Pancreas (tissue), 10 donors: ENCODE data around the gene C11orf24. TPM values are rescaled to one million over a fixed set of nuclear protein-coding genes. Genes with fewer than 3 reads are reported as not detected.
A peak's percentile ranks its signal among the peaks of the same experiment; 100 is the strongest.

Experiments
- ATAC-seq, 4 donors: fragments of 200-7000 bp; cut with Tn5 transposase; one replicate each; pipeline versions ENCODE4 v1.8.0 to v1.9.1; 2020; ENCODE audit warnings: mild to moderate bottlenecking in 4 of 4, moderate library complexity in 4 of 4
- DNase-seq, 6 donors: peaks; one replicate each; pipeline ENCODE4 v3.0.0-alpha.2; 2020
- FAIRE-seq: peaks from 2 replicates; lab custom pipeline; 2012; peaks lifted over from hg19 to GRCh38; lab: Jason Lieb, UNC
- H3K27ac ChIP-seq, 4 donors: fragments of 200-600 bp; sonication (generic); 1 replicate in 3 of 4; 2 replicates in 1 of 4; pipeline versions ENCODE4 v1.5.0 to v1.8.0; 2020
- H3K27me3 ChIP-seq, 4 donors: fragments of 200-600 bp; one replicate each; pipeline ENCODE4 v1.8.0; 2021
- H3K36me3 ChIP-seq, 3 donors: fragments of 200-600 bp; sonication (generic) in 1 of 3; one replicate each; pipeline versions ENCODE4 v1.5.0 to v1.8.0; 2020 to 2021
- H3K4me1 ChIP-seq, 3 donors: fragments of 200-600 bp; one replicate each; pipeline ENCODE4 v1.8.0; 2021
- H3K4me3 ChIP-seq, 4 donors: fragments of 200-600 bp; sonication (generic) in 2 of 4; one replicate each; pipeline versions ENCODE4 v1.5.0 to v1.8.0; 2020 to 2021
- H3K9me3 ChIP-seq, 4 donors: fragments of 200-600 bp; one replicate each; pipeline ENCODE4 v1.8.0; 2021
- CTCF ChIP-seq, 4 donors: fragments of 200-600 bp; sonication (generic) in 3 of 4; IDR thresholded peaks; one replicate each; pipeline versions ENCODE4 v1.5.0 to v1.8.0; 2021; ENCODE audit warnings: antibody characterized with exemption in 4 of 4
- WGBS, 2 donors: extraction: QIAGEN DNeasy Blood & Tissue Kit; methylation state at CpG; one replicate each; pipeline ENCODE4 v1.1.7; 2013; 5-methylcytosine and 5-hydroxymethylcytosine counted together
- intact Hi-C, 3 donors: fragments of 100-400 bp; cut with DNase I; formaldehyde crosslinking; loops; one replicate each; pipeline versions ENCODE4 v1.11.1 to v1.14.2; 2022
- polyA plus RNA-seq, 2 donors: library from polyadenylated mRNA; stranded (reverse); fragments of 200-250 nt; gene quantifications; one replicate each; pipeline ENCODE4 v1.2.3, GENCODE V29; 2013
- total RNA-seq, 6 donors: library from RNA; stranded (reverse); fragmentation: NEBNext Ultra II Directional in 4 of 6; extraction: Animal tissue kit (Norgen Biotek cat#: 25700) in 4 of 6; gene quantifications; one replicate each; pipeline versions ENCODE4 v1.2.1 to v1.2.4, GENCODE V29; 2021 to 2023
- donor health status: healthy with polysubstance abuse.
- donor health status: DM: no; HTN: no; CAD: no; lungs with moderate emphysema.
- donor health status: DM: no; HTN: no; CAD: no.
- donor health status: control.
- donor health status: control.
- donor health status: Bipolar disorder and iron deficiency.
- donor health status: DM: yes; HTN: yes; CAD: no.
- donor health status: DM: no; HTN: no; CAD: no.
- donor health status: DM: no; HTN: no; CAD: no.
- donor health status: DM: yes; HTN: yes; CAD: no.

Gene C11orf24
- total and polyA plus RNA-seq, 8 donors: 12.4 to 20.3 (median 17.8) TPM

GRCh38 chr11:68258363-68258765, 13.4 kb downstream of the C11orf24 start:
- intact Hi-C loops: loop anchor here in 2 of 3 donors (5.0 to 10.0 kb wide), 3 partner anchors 39 to 189 kb away; no protein-coding TSS in a partner anchor
- no peak for FAIRE-seq
- no peak overlapping the region for H3K4me3 ChIP-seq

GRCh38 chr11:68257477-68258362, 14.1 kb downstream of the C11orf24 start:
- Histone ChIP-seq H3K4me1 (no peaks in the 10 kb centered on the region), H3K9me3 (no peaks in the 10 kb centered on the region), H3K27me3 (no peaks in the 10 kb centered on the region), H3K4me3 (no peak overlapping the region), H3K27ac (no peak overlapping the region), H3K36me3 (peaks cover 0 to 17% (median 4%) of the 10 kb centered on the region in 3 donors)
- peak; percentile 94 to 100 (median 98) for DNase-seq
- peak; percentile 94 to 98 (median 96) for ATAC-seq
- WGBS, 2 donors: 33 to 34% methylated on average over 22 of the region's 22 CpGs
- peak; percentile 69 to 83 (median 80) for TF ChIP-seq CTCF (IDR thresholded peaks at IDR 0.05)
- no peak for FAIRE-seq
- intact Hi-C loops: loop anchor here in 2 of 3 donors (5.0 to 10.0 kb wide), 3 partner anchors 40 to 190 kb away; no protein-coding TSS in a partner anchor

More at GRCh38 chr11:68258363-68258765, 13.4 kb downstream of the C11orf24 start:
- DNase-seq: peak in 1 of 6 donors; percentile 62
- Histone ChIP-seq H3K4me1 (no peaks in the 10 kb centered on the region), H3K36me3 (peaks cover 0 to 23% (median 4%) of the 10 kb centered on the region in 3 donors), H3K27ac (no peak overlapping the region), H3K27me3 (no peaks in the 10 kb centered on the region), H3K9me3 (no peaks in the 10 kb centered on the region)
- no peak for ATAC-seq
- 84 to 94% methylated on average over 13 of the region's 13 CpGs for WGBS, 2 donors
- TF ChIP-seq CTCF (IDR thresholded peaks at IDR 0.05): no peak

DNA sequence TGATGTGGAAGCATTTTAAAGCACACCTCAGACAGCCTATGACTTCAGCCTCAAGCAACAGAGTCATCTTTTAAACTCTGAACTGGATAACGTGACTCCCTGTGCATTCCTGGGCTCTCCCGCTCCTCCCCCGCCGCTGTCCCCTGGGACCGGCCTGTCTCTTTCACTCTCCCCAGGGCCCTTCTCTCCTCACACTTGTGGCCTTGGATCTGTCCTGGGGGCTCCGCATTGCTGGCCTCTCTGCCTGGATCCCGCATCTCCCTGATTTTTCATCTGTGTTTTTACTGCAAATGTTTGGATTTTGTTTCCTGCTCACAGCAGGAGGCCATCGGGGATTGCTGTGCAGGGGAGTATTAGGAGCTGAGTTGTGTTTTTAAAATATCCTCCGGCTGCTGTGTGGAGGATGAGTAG, 15.4 kb downstream of the C11orf24 start:
- H3K27me3 ChIP-seq: no peaks in the 10 kb centered on the region
- ATAC-seq (no peak), DNase-seq (no peak), FAIRE-seq (no peak)
- TF ChIP-seq CTCF (IDR thresholded peaks at IDR 0.05): no peak
- H3K36me3 ChIP-seq: peaks cover 0 to 3% (median 0%) of the 10 kb centered on the region in 3 donors
- H3K4me1 ChIP-seq: no peaks in the 10 kb centered on the region
- WGBS, 2 donors: 54 to 59% methylated on average over 9 of the region's 9 CpGs
- no peak overlapping the region for H3K4me3 ChIP-seq
- H3K27ac ChIP-seq: no peak overlapping the region
- intact Hi-C loops: loop anchor here in 2 of 3 donors (5.0 to 10.0 kb wide), 3 partner anchors 41 to 191 kb away; no protein-coding TSS in a partner anchor
- no peaks in the 10 kb centered on the region for H3K9me3 ChIP-seq

GRCh38 chr11:68255526-68255925, 16.2 kb downstream of the C11orf24 start:
- DNase-seq (no peak), ATAC-seq (no peak), FAIRE-seq (no peak)
- WGBS, 2 donors: 64 to 74% methylated on average over 13 of the region's 13 CpGs
- Histone ChIP-seq H3K4me1 (no peaks in the 10 kb centered on the region), H3K27ac (no peak overlapping the region), H3K27me3 (no peaks in the 10 kb centered on the region), H3K9me3 (no peaks in the 10 kb centered on the region), H3K4me3 (no peak overlapping the region), H3K36me3 (no peaks in the 10 kb centered on the region)
- intact Hi-C loops: loop anchor here in 2 of 3 donors (5.0 to 10.0 kb wide), 3 partner anchors 42 to 192 kb away; no protein-coding TSS in a partner anchor
- TF ChIP-seq CTCF (IDR thresholded peaks at IDR 0.05): no peak
